Duodenal mucosa (tissue), 2 donors: ENCODE data around the gene ZNF407.
A peak's percentile ranks its signal among the peaks of the same experiment; 100 is the strongest.

ENCODE experiments used
- H3K27ac ChIP-seq: one replicate; pipeline ENCODE4 v1.7.0; 2013; ENCODE audit warnings: low read depth, low read length
- H3K27me3 ChIP-seq, 2 donors: one replicate each; pipeline ENCODE4 v1.7.0; 2013; ENCODE audit warnings: low read length in 2 of 2, control low read depth in 1 of 2; ENCODE audit not compliant: insufficient read depth in 2 of 2, control insufficient read depth in 1 of 2
- H3K36me3 ChIP-seq, 2 donors: one replicate each; pipeline ENCODE4 v1.7.0; 2013; ENCODE audit warnings: low read length in 2 of 2, control low read depth in 1 of 2; ENCODE audit not compliant: insufficient read depth in 2 of 2, control insufficient read depth in 1 of 2
- H3K4me1 ChIP-seq, 2 donors: one replicate each; pipeline ENCODE4 v1.7.0; 2013; ENCODE audit warnings: low read length in 2 of 2, control low read depth in 1 of 2; ENCODE audit not compliant: insufficient read depth in 2 of 2, control insufficient read depth in 1 of 2
- H3K4me3 ChIP-seq, 2 donors: one replicate each; pipeline ENCODE4 v1.7.0; 2013; ENCODE audit warnings: low read length in 2 of 2, low read depth in 1 of 2
- H3K9ac ChIP-seq, 2 donors: one replicate each; pipeline ENCODE4 v1.7.0; 2013; ENCODE audit warnings: low read length in 2 of 2, low read depth in 1 of 2
- H3K9me3 ChIP-seq, 2 donors: one replicate each; pipeline ENCODE4 v1.7.0; 2013; ENCODE audit warnings: low read length in 2 of 2, control low read depth in 1 of 2; ENCODE audit not compliant: control insufficient read depth in 1 of 2

The ZNF407 gene

GRCh38 chr18:75023473-75023872 is 425.8 kb downstream of the ZNF407 start:
- Histone ChIP-seq H3K9ac (no peak overlapping the region), H3K27ac (no peak overlapping the region), H3K9me3 (no peaks in the 10 kb centered on the region), H3K27me3 (no peaks in the 10 kb centered on the region), H3K4me1 (no peaks in the 10 kb centered on the region), H3K4me3 (no peak overlapping the region), H3K36me3 (no peaks in the 10 kb centered on the region)

- Histone ChIP-seq H3K36me3 (no peaks in the 10 kb centered on the region), H3K4me1 (peaks cover 0 to 7% of the 10 kb centered on the region in 2 donors)
These were observed 427.2 kb downstream of the ZNF407 start for GRCh38 chr18:75024871-75025270.

GRCh38 chr18:75025573-75025972 is 427.9 kb downstream of the ZNF407 start:
- Histone ChIP-seq H3K4me1 (peaks cover 0 to 7% of the 10 kb centered on the region in 2 donors), H3K4me3 (no peak overlapping the region), H3K9me3 (no peaks in the 10 kb centered on the region), H3K27me3 (no peaks in the 10 kb centered on the region), H3K9ac (no peak overlapping the region), H3K36me3 (no peaks in the 10 kb centered on the region), H3K27ac (no peak overlapping the region)

More at GRCh38 chr18:75024871-75025270, 427.2 kb downstream of the ZNF407 start:
- no peaks in the 10 kb centered on the region for H3K27me3 ChIP-seq
- H3K27ac ChIP-seq = no peak overlapping the region
- no peaks in the 10 kb centered on the region for H3K9me3 ChIP-seq
- H3K9ac ChIP-seq = no peak overlapping the region
- no peak overlapping the region for H3K4me3 ChIP-seq

- Histone ChIP-seq H3K9ac (no peak overlapping the region), H3K27me3 (no peaks in the 10 kb centered on the region), H3K27ac (no peak overlapping the region), H3K9me3 (no peaks in the 10 kb centered on the region), H3K4me1 (peaks cover 0 to 7% of the 10 kb centered on the region in 2 donors), H3K36me3 (no peaks in the 10 kb centered on the region), H3K4me3 (no peak overlapping the region)
These were observed 431.8 kb downstream of the ZNF407 start for GRCh38 chr18:75029481-75029880.

- H3K9ac ChIP-seq = no peak overlapping the region
- H3K27me3 ChIP-seq = no peaks in the 10 kb centered on the region
- no peaks in the 10 kb centered on the region for H3K36me3 ChIP-seq
- no peak overlapping the region for H3K4me3 ChIP-seq
- H3K4me1 ChIP-seq = peaks cover 1 to 7% of the 10 kb centered on the region in 2 donors
- no peak overlapping the region for H3K27ac ChIP-seq
- H3K9me3 ChIP-seq = no peaks in the 10 kb centered on the region
These were observed 434.1 kb downstream of the ZNF407 start for GRCh38 chr18:75031717-75032317.

- H3K9me3 ChIP-seq = no peaks in the 10 kb centered on the region
- H3K9ac ChIP-seq = no peak overlapping the region
- no peak overlapping the region for H3K4me3 ChIP-seq
- no peak overlapping the region for H3K27ac ChIP-seq
- H3K4me1 ChIP-seq = peaks cover 7 to 15% of the 10 kb centered on the region in 2 donors
- H3K27me3 ChIP-seq = no peaks in the 10 kb centered on the region
- no peaks in the 10 kb centered on the region for H3K36me3 ChIP-seq
These were observed 435.8 kb downstream of the ZNF407 start for GRCh38 chr18:75033516-75033915.

- Histone ChIP-seq H3K9me3 (no peaks in the 10 kb centered on the region), H3K9ac (no peak overlapping the region), H3K27ac (no peak overlapping the region), H3K27me3 (no peaks in the 10 kb centered on the region), H3K36me3 (no peaks in the 10 kb centered on the region), H3K4me1 (peaks cover 0 to 15% of the 10 kb centered on the region in 2 donors), H3K4me3 (no peak overlapping the region)
These were observed 437.3 kb downstream of the ZNF407 start for GRCh38 chr18:75034937-75035336.

GRCh38 chr18:75035928-75036327 is 438.3 kb downstream of the ZNF407 start:
- H3K36me3 ChIP-seq = no peaks in the 10 kb centered on the region
- H3K27ac ChIP-seq = no peak overlapping the region
- peaks cover 0 to 15% of the 10 kb centered on the region in 2 donors for H3K4me1 ChIP-seq
- no peak overlapping the region for H3K4me3 ChIP-seq
- H3K9ac ChIP-seq = no peak overlapping the region
- no peaks in the 10 kb centered on the region for H3K9me3 ChIP-seq
- H3K27me3 ChIP-seq = no peaks in the 10 kb centered on the region

GRCh38 chr18:75036917-75037688 is 439.4 kb downstream of the ZNF407 start:
- no peaks in the 10 kb centered on the region for H3K9me3 ChIP-seq
- H3K4me3 ChIP-seq = peak overlapping the region; percentile 23 to 33
- H3K9ac ChIP-seq = peak overlapping the region in 1 of 2 donors; percentile 30
- H3K36me3 ChIP-seq = no peaks in the 10 kb centered on the region
- H3K27me3 ChIP-seq = no peaks in the 10 kb centered on the region
- H3K27ac ChIP-seq = no peak overlapping the region
- peaks cover 0 to 15% of the 10 kb centered on the region in 2 donors for H3K4me1 ChIP-seq

GRCh38 chr18:75037689-75037955 is 440.0 kb downstream of the ZNF407 start:
- H3K9ac ChIP-seq = peak overlapping the region in 1 of 2 donors; percentile 30
- no peaks in the 10 kb centered on the region for H3K36me3 ChIP-seq
- no peak overlapping the region for H3K27ac ChIP-seq
- H3K4me3 ChIP-seq = peak overlapping the region; percentile 23 to 26
- H3K9me3 ChIP-seq = no peaks in the 10 kb centered on the region
- no peaks in the 10 kb centered on the region for H3K27me3 ChIP-seq
- peaks cover 0 to 15% of the 10 kb centered on the region in 2 donors for H3K4me1 ChIP-seq
